ENCODE measurements around the gene SLCO2A1.

SLCO2A1 gene

GRCh38 chr3:133894353-133895207, 135.1 kb downstream of the SLCO2A1 start:
- DNase-seq, result no peak

GRCh38 chr3:133893683-133894352, 135.9 kb downstream of the SLCO2A1 start:
- DNase-seq, result no peak

GRCh38 chr3:133892541-133893231, 137.0 kb downstream of the SLCO2A1 start:
- no peak for DNase-seq

- no peak for DNase-seq
Observed at GRCh38 chr3:133891662-133892378, 137.9 kb downstream of the SLCO2A1 start.

GRCh38 chr3:133890972-133891644, 138.6 kb downstream of the SLCO2A1 start:
- no peak for DNase-seq

GRCh38 chr3:133890037-133890436, 139.7 kb downstream of the SLCO2A1 start:
- DNase-seq, result no peak

- DNase-seq, result no peak
Observed at GRCh38 chr3:133888726-133889340, 140.9 kb downstream of the SLCO2A1 start.

GRCh38 chr3:133887803-133888703, 141.7 kb downstream of the SLCO2A1 start:
- DNase-seq, result no peak

- DNase-seq, result no peak
Observed at GRCh38 chr3:133887074-133887802, 142.5 kb downstream of the SLCO2A1 start.

GRCh38 chr3:133886031-133886722, 143.5 kb downstream of the SLCO2A1 start:
- DNase-seq, result no peak

- DNase-seq, result no peak
Observed at GRCh38 chr3:133884887-133885711, 144.6 kb downstream of the SLCO2A1 start.

- DNase-seq, result no peak
Observed at GRCh38 chr3:133884054-133884886, 145.5 kb downstream of the SLCO2A1 start.

GRCh38 chr3:133883641-133884040, 146.1 kb downstream of the SLCO2A1 start:
- no peak for DNase-seq

- DNase-seq, result no peak
Observed at GRCh38 chr3:133882986-133883586, 146.6 kb downstream of the SLCO2A1 start.

- no peak for DNase-seq
Observed at GRCh38 chr3:133881939-133882825, 147.5 kb downstream of the SLCO2A1 start.

GRCh38 chr3:133881492-133881891, 148.2 kb downstream of the SLCO2A1 start:
- DNase-seq, result no peak

Data from femur (tissue), 1 donor.